ENCODE data around the gene GPR173. TPM values are rescaled to one million over a fixed set of nuclear protein-coding genes. Genes with fewer than 3 reads are reported as not detected.

GPR173 gene
- total and polyA plus RNA-seq, 2 of the 8 experiments (the other 6 are each of a cell fraction or from before 2014, with no cell fraction given), result 7.0 to 11.3 TPM

- H3K4me3 ChIP-seq (ENCODE audit: extremely low read depth in 1 of 4, insufficient read depth in 2 of 4, low read depth in 3 of 4, low read length in 4 of 4), result peak overlapping the region; percentile 23 to 95 (median 60); a peak in 6 of 8 replicates
- H3K4me1 ChIP-seq (replicated peaks in 1 of 4; ENCODE audit: control insufficient read depth in 3 of 4, insufficient read depth in 4 of 4, low read length in 3 of 4), result peaks cover 0 to 1% (median under 1%) of the 10 kb centered on the region in 4 experiments; a peak in 2 of 7 replicates
- no peak overlapping the region for H3K14ac ChIP-seq (ENCODE audit: insufficient read length)
- H2AK5ac ChIP-seq (ENCODE audit: low read depth, low read length), result no peak overlapping the region
- H3K4me2 ChIP-seq (ENCODE audit: insufficient read depth in 1 of 2, low read depth in 2 of 2, low read length in 2 of 2), result peak overlapping the region; percentile 77 to 82
- H4K5ac ChIP-seq (ENCODE audit: insufficient read length, low read depth, low read length), result no peak overlapping the region
- no peaks in the 10 kb centered on the region for H3K9me3 ChIP-seq (ENCODE audit: insufficient read depth in 2 of 2, low read depth in 1 of 2, low read length in 1 of 2)
- H4K8ac ChIP-seq (ENCODE audit: extremely low read depth, insufficient read depth, low read length), result no peak overlapping the region
- H4K20me1 ChIP-seq (replicated peaks in 1 of 2; ENCODE audit: control insufficient read depth in 1 of 2, insufficient read depth in 2 of 2, low read length in 2 of 2), result no peaks in the 10 kb centered on the region
- no peak overlapping the region for H2BK5ac ChIP-seq (ENCODE audit: low read depth, low read length)
- H3K56ac ChIP-seq (replicated peaks; ENCODE audit: insufficient read length, low read depth, low read length), result no peak overlapping the region
- no peak for TF ChIP-seq NANOG (IDR thresholded peaks at IDR 0.05; ENCODE audit: insufficient read depth, low read depth, low read length, poor library complexity, severe bottlenecking)
- peak; percentile 62 to 75; a peak in 3 of 4 replicates for TF ChIP-seq RAD21 (IDR thresholded peaks at IDR 0.05 in 1 of 2, conservative IDR thresholded peaks at IDR 0.05 in 1 of 2; ENCODE audit: low read depth in 2 of 2, low read length in 2 of 2)
- TF ChIP-seq SP4 (IDR thresholded peaks at IDR 0.05; ENCODE audit: low read length), result no peak
- no peak for TF ChIP-seq POLR2AphosphoS5 (IDR thresholded peaks at IDR 0.05; ENCODE audit: low read depth, low read length)
- TF ChIP-seq BACH1 (IDR thresholded peaks at IDR 0.05; ENCODE audit: low read length), result peak; percentile 40; the same call in 1 of the 2 replicates
- TF ChIP-seq CTCF (IDR thresholded peaks at IDR 0.05; ENCODE audit: control extremely low read depth in 1 of 3, insufficient read depth in 1 of 3, low read depth in 1 of 3, low read length in 3 of 3), result peak; percentile 43 to 59 (median 58)
- no peak for TF ChIP-seq USF2 (IDR thresholded peaks at IDR 0.05; ENCODE audit: low read length)
- TF ChIP-seq CTBP2 (IDR thresholded peaks at IDR 0.05; ENCODE audit: borderline replicate concordance, insufficient read depth, insufficient read length, low read length), result no peak
- TF ChIP-seq KDM1A (IDR thresholded peaks at IDR 0.05; ENCODE audit: borderline replicate concordance, low read length), result peak; percentile 54; the same call in 1 of the 2 replicates
- no peak overlapping the region for H3K4ac ChIP-seq (replicated peaks; ENCODE audit: insufficient read length, low read depth, low read length)
- H3K27me3 ChIP-seq (replicated peaks in 1 of 4; ENCODE audit: control insufficient read depth in 3 of 4, extremely low read depth in 1 of 4, insufficient read depth in 3 of 4, low read length in 3 of 4), result no peaks in the 10 kb centered on the region
- H3K18ac ChIP-seq (ENCODE audit: extremely low read depth, low read length), result no peak overlapping the region
- H2BK120ac ChIP-seq (replicated peaks; ENCODE audit: low read depth, low read length), result no peak overlapping the region
- 1% methylated on average over 15 of the region's 16 CpGs; no CpG with 5 or more reads in 1 of the 2 experiments for WGBS, 2 experiments (ENCODE audit: extremely low coverage in 1 of 2, insufficient coverage in 1 of 2, insufficient read length in 1 of 2, insufficient replicate concordance in 2 of 2, low coverage in 1 of 2, low lambda C conversion rate in 2 of 2, missing lambda C conversion rate in 1 of 2)
- no peaks in the 10 kb centered on the region; a peak in 1 of 8 replicates for H3K36me3 ChIP-seq (ENCODE audit: control insufficient read depth in 2 of 4, insufficient read depth in 4 of 4, low read length in 3 of 4)
- no peak overlapping the region for H3K23ac ChIP-seq (ENCODE audit: insufficient read length)
- peaks cover 0 to 6% of the 10 kb centered on the region in 2 experiments; a peak in 2 of 4 replicates for H3K79me2 ChIP-seq (ENCODE audit: control insufficient read depth in 1 of 2, insufficient read depth in 2 of 2, low read length in 2 of 2)
- peak overlapping the region; percentile 84; the same call in 1 of the 2 replicates for H2AFZ ChIP-seq (ENCODE audit: low read length)
- H3K79me1 ChIP-seq (ENCODE audit: low read depth, low read length), result no peaks in the 10 kb centered on the region
- no peak overlapping the region for H2BK15ac ChIP-seq (ENCODE audit: low read length)
- ChIA-PET CTCF (ENCODE audit: partially characterized antibody) (no interaction called here), POLR2A (ENCODE audit: partially characterized antibody) (no interaction called here)
- no peak overlapping the region for H3K9ac ChIP-seq (replicated peaks in 1 of 4; ENCODE audit: extremely low read depth in 1 of 4, low read depth in 3 of 4, low read length in 3 of 4)
- H2BK20ac ChIP-seq (ENCODE audit: low read length), result no peak overlapping the region
- H3K27ac ChIP-seq (ENCODE audit: low read depth, low read length), result 0 out of 2 replicates have a peak overlapping the region, but pooled peaks have one; percentile 71
- no peak overlapping the region for H4K91ac ChIP-seq (replicated peaks; ENCODE audit: insufficient read length, low read length)
- H2BK12ac ChIP-seq (ENCODE audit: low read depth, low read length), result no peak overlapping the region
- H3K23me2 ChIP-seq (ENCODE audit: low read depth, low read length), result peaks cover 3% of the 10 kb centered on the region; the same call in 1 of the 2 replicates
- DNase-seq (ENCODE audit: low read depth in 1 of 2, low spot score in 2 of 2) (peak in 1 of 2 experiments; percentile 75), FAIRE-seq (peak; percentile 69)
Measured at GRCh38 chrX:53093177-53093655, 44.6 kb downstream of the GPR173 start.
